ENCODE data around the gene SCAND1.

DNA sequence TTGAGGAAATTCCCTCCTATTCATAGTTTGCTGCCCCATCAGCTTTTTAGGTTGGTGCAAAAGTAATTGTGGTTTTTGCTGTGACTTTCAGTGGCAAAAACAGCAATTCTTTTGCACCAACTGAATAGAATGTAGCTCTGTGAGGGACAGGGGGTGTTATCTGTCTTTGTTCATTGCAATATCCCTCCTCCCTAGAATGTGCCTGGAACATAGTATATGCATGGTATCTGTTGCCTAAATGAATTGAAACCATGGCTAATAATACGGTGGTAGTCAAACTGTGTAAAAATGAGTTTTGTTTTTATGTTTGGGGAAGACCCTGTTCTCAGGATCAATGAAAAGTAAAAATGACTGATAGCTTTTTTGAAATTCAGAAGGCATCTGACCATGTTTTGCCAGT lies 45.1 kb downstream of the SCAND1 start:
- TF ChIP-seq, protein P1, sequence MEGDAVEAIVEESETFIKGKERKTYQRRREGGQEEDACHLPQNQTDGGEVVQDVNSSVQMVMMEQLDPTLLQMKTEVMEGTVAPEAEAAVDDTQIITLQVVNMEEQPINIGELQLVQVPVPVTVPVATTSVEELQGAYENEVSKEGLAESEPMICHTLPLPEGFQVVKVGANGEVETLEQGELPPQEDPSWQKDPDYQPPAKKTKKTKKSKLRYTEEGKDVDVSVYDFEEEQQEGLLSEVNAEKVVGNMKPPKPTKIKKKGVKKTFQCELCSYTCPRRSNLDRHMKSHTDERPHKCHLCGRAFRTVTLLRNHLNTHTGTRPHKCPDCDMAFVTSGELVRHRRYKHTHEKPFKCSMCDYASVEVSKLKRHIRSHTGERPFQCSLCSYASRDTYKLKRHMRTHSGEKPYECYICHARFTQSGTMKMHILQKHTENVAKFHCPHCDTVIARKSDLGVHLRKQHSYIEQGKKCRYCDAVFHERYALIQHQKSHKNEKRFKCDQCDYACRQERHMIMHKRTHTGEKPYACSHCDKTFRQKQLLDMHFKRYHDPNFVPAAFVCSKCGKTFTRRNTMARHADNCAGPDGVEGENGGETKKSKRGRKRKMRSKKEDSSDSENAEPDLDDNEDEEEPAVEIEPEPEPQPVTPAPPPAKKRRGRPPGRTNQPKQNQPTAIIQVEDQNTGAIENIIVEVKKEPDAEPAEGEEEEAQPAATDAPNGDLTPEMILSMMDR (IDR thresholded peaks at IDR 0.05) = no peak
- TF ChIP-seq POLR2A (IDR thresholded peaks at IDR 0.05) = no peak

Measured in adrenal gland (tissue), 5 donors.